HT-29 (cell line): ENCODE results near the gene RAX. TPM values are rescaled to one million over a fixed set of nuclear protein-coding genes. Genes with fewer than 3 reads are reported as not detected.
A peak's percentile ranks its signal among the peaks of the same experiment; 100 is the strongest.
"Not testable (repeated sequence)": the region's sequence is repeated elsewhere in the genome, so short reads cannot be mapped to it uniquely, and the experiment has no call there.

Experiments used
- DNase-seq: peaks from one replicate; pipeline ENCODE4 v3.0.0-alpha.2; 2015; ENCODE audit warnings: low spot score
- total RNA-seq: library from RNA; depleted of rRNA; stranded (reverse); fragments of >200 nt; shearing (Covaris generic); gene quantifications from 2 replicates; pipeline ENCODE4 v1.2.3, GENCODE V29; 2014

Gene RAX
- total RNA-seq, 1 experiment from 2014 or later = not detected

DNA sequence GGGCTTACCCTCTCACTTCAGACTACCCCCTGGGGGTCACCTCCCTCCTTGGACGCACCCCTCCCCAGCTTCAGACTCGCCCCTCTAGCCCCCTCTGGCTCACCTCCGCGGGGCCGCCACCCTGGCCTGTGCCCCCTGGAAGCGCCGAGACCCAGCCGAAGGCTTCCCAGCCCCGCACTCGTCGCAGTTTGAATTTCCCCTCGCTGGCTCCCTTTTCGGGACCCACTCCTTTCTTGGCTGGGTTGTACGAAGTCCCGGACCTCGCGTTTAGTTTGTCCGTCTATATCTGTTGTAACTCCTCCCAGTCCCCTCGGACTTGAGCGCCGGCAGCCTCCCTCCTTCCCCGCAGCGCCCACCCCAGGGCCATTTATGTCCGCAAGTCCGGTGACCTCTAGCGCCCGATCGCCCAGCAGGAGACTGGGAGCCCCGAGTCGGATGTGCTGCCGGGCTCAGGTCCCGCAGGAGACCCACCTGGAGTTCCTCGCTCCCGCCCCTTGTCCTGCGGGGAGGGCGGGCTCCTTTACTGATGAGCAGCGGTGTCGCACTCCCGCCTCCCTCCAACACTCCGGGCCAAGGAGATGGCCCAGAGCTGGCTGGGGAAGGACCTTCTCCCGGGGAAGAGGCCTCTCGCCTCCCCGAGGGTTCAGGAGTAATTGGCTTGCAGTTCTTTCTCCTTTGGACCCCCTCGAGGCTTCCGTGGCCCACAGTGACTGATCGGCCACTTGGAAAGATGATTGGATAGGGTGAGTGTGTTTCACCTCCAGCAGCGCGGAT is 692 bp upstream of the RAX start:
- no peak for DNase-seq

DNA sequence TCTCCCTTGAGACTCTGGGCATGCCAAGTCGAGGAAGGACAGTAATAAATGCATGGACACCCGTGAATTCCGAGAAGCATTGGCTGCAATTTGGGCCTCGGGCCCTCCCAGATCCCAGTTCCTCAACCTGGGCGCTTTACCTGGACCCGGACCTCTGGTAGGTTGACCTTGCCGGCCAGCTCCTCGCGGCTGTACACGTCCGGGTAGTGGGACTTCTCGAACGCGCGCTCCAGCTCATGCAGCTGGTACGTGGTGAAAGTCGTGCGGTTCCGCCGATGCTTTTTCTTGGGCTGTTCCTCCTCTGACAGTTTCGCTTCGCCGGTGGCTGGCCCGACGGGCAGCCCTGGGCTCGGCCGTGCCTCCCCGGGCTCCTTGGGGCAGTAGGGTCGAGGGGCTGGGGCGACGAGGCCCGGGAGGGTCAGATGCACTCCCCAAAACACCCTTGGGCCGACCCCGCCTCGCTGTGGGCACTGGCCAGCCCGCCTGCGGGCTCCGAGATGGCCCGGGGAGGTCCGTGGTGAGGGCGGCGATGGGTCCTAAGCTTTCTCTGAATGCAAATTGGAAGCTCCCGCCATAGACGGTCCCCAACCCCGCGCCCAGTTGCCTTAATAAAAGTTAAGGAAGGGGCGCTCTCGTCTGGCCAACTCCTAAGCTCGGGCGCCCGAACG is 899 bp downstream of the RAX start:
- no peak for DNase-seq

DNA sequence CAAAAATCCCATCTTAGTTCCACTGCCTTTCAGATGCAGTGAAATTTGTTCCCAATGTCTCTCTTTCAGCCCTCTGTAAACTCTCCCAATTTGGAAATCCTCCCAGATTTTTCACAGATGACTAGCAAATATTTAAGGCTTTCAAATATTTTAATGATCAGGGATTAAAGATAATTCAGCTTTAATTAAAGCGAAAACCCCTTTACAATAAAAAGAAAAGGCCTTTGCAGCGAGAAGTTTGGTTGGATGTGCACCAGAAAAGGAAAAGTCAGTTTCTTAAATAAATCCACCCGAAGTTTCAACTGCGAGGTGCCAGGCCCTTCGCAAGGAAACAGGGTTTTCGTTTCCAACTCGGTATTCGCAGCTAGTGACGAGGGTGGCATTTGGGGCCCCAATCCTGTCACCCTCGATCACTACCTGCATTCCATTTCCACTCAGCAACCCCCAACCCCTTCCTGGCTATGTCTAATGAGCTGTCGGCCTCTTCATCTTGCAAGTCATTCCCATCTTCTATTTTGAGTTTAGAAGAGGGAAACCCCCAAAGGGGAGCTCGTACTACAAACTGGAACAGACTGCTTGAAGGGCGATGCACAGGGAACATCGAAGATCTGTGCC is 1.5 kb downstream of the RAX start:
- no peak for DNase-seq

DNA sequence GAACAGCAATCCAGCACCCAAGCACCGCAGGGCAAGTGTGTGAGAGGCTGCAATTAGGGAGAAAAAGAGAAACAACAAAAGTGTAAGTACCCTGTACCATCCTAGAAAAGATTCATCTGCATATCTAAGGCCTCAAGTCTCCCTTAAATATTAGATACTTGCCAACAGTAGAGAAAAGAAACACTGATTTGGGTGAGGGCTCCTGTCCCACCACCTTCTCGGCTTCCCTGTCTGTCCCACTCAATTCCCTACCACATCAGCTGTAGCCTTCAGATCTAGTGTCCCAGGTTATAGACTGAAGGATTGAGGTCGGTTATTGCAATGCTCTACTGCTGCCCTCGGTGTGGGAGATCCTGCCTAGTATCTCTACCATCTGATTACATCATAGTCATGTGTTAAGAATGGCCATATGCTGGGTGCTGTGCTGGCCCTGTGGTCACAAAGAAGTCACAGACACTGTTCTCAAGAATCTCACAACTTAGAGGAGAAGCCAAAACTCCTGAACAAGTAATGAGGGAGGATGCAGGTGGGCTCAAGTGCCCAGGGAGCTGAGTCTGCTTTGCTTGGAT is 2.5 kb downstream of the RAX start:
- DNase-seq = no peak

- DNase-seq = no peak
Measured at GRCh38 chr18:59269563-59270119, 3.6 kb downstream of the RAX start.

GRCh38 chr18:59268721-59269562 is 4.3 kb downstream of the RAX start:
- no peak for DNase-seq

- no peak for DNase-seq
Measured at GRCh38 chr18:59268127-59268720, 5.0 kb downstream of the RAX start.

DNA sequence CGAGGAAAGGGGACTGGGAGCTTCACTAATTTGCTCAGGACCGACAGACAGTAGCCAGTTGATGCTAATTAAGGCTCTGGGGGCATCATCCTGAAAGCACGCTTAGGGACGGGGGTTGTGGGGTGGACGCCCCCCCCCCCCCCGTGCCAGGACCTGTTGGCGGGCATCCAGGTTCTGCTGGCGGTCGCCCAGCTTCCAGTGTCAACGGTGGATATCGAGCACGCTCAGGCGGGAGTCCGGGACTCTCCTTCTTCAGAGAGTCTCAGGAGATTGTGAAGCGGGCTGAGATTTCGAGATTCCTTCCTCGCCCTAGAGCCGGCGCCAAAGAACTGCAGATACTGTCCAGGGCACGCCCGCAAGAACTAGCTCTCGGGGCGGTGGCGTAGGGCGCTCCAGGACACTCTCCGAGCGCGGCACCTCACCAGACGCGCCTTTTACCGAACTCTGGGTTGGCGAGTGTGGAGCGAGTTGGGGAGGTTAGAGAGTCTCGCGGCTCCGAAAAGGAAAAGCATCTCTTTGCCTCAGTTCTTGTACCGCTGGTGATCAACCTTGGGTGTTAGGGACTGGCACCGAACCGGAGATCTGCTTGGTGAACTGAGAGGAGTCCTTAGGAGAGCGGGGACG is 5.6 kb downstream of the RAX start:
- DNase-seq = no peak

DNA sequence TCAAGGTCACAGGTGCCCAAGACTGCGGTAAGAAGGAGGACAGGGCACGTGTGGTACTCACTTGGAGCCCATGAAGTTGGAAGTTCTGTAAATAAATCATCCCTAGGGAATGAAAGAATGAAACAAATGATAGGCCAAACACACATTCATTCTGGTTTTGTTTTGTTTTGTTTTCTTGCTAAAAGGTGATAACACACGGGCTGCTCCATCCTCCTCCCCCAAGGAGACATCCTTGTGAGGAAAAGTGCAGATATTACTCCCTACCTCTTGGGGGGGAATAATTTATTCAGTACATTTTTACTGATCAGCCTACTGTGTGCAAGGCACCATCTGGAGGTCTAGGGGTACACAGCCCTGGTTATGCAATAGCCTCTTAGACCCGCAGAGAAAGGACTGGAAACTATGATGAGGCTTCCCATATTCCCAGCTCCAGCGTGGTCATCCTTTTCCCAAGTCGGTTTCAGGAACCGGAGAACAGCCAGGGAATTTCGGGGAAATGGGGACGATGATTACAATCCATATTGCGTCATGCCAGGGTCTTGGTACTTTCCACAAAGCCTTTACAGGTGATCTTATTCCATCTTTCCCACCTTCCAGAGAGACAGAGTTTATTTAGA is 6.3 kb downstream of the RAX start:
- no peak for DNase-seq

- DNase-seq = no peak
Measured at GRCh38 chr18:59266459-59266858, 6.8 kb downstream of the RAX start.

DNA sequence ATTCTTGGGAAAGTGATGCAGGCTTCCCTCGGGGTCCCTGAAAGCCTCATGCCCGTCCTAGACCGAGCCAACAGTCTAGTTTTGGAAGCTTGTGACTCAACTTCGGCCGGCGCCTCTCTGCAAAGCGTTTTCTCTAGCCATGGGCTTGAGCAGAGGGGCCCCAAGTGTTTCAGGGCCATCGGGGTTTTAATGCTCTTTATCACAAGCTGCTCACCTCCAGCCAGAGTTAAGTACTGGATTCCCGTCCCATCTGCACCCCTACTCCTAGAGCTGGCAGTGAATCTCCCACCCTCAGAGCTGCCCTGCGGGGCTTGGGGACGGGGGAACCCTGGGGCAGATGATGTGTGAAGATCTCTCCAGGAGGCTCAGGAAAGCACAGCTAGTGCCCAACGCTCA is 7.3 kb downstream of the RAX start:
- no peak for DNase-seq

- DNase-seq = no peak
Measured at GRCh38 chr18:59265246-59265973, 7.8 kb downstream of the RAX start.

DNA sequence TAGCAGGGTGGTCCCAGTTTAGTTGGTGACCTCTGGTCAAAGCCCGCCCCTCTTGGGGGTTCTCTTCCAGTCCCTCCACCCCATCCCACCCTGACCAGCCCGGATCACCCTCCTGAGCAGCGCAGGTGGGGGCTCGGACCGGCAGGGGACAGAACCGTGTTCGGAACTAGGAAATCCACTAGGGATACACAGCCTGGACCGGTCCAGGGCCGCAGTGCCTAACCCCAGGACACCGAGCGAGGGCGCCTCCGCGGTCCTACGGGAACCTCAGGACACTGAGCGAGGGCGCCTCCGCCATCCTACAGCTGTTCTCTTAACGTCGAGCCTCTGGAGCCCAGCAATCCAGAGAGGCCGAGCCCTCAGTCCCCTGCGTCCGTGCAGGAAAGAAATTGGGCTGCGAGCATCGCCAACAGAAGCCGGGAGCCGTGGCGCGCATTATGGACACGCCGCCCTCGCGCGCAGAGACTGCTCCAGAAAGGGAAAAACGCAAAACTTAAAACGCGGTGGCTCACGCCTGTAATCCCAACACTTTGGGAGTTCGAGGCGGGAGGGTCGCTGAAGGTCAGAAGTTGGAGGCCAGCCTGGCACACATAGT is 8.5 kb downstream of the RAX start:
- no peak for DNase-seq

- DNase-seq = peak; percentile 24
Measured at GRCh38 chr18:59264121-59264571, 9.1 kb downstream of the RAX start.

GRCh38 chr18:59263661-59264060 is 9.6 kb downstream of the RAX start:
- DNase-seq = peak; percentile 47

- DNase-seq = not testable (repeated sequence)
Measured at GRCh38 chr18:59262243-59262642, 11.0 kb downstream of the RAX start.

GRCh38 chr18:59261842-59262241 is 11.4 kb downstream of the RAX start:
- DNase-seq = not testable (repeated sequence)

DNA sequence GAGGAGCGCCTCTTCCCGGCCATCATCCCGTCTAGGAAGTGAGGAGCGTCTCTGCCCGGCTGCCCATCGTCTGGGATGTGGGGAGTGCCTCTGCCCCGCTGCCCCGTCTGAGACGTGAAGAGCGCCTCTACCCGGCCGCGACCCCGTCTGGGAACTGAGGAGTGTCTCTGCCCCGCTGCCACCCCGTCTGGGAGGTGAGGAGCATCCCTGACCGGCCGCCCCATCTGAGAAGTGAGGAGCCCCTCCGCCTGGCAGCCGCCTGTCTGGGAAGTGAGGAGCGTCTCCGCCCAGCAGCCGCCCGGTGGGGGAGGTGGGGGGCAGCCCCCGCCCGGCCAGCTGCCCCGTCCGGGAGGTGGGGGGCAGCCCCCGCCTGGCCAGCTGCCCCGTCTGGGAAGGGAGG is 17.8 kb downstream of the RAX start:
- not testable (repeated sequence) for DNase-seq
